Measurements from ENCODE around the gene AKAP10.
"Not testable (repeated sequence)": the region's sequence is repeated elsewhere in the genome, so short reads cannot be mapped to it uniquely, and the experiment has no call there.

DNA sequence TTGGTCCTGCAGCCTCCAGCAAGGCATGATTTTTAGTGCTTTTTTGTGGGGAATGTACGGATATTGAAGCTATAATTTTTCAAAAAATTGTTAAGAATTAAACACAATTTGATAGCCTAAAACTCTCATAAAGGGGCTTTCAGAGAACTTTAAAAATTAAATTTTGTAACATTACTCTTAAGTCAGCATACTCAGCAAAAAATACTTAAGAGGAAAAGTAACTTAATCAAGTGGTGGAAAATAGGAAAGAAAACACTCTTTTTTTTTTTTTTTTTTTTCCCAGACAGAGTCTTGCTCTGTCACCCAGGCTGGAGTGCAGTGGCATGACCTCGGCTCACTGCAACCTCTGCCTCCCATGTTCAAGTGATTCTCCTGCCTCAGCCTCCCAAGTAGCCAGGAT lies 14.7 kb downstream of the AKAP10 start:
- TF ChIP-seq BHLHE40 (IDR thresholded peaks at IDR 0.05; ENCODE audit: borderline replicate concordance in 1 of 2, low read depth in 2 of 2, low read length in 1 of 2); SUZ12 (IDR thresholded peaks at IDR 0.05; ENCODE audit: unreplicated experiment); NFIC (IDR thresholded peaks at IDR 0.05; ENCODE audit: low read depth, low read length); HDAC2 (IDR thresholded peaks at IDR 0.05); SREBF2 (IDR thresholded peaks at IDR 0.05; ENCODE audit: low read length); MYC (IDR thresholded peaks at IDR 0.05; ENCODE audit: insufficient read depth, insufficient read length, insufficient replicate concordance, low read length, severe bottlenecking): not testable (repeated sequence)
- TF ChIP-seq, protein P1, sequence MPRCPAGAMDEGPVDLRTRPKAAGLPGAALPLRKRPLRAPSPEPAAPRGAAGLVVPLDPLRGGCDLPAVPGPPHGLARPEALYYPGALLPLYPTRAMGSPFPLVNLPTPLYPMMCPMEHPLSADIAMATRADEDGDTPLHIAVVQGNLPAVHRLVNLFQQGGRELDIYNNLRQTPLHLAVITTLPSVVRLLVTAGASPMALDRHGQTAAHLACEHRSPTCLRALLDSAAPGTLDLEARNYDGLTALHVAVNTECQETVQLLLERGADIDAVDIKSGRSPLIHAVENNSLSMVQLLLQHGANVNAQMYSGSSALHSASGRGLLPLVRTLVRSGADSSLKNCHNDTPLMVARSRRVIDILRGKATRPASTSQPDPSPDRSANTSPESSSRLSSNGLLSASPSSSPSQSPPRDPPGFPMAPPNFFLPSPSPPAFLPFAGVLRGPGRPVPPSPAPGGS (IDR thresholded peaks at IDR 0.05; ENCODE audit: borderline replicate concordance, insufficient read depth, low read depth, low read length, poor library complexity, severe bottlenecking) = not testable (repeated sequence)
- TF ChIP-seq, protein P2, sequence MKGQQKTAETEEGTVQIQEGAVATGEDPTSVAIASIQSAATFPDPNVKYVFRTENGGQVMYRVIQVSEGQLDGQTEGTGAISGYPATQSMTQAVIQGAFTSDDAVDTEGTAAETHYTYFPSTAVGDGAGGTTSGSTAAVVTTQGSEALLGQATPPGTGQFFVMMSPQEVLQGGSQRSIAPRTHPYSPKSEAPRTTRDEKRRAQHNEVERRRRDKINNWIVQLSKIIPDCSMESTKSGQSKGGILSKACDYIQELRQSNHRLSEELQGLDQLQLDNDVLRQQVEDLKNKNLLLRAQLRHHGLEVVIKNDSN (IDR thresholded peaks at IDR 0.05; ENCODE audit: borderline replicate concordance, extremely low read length, insufficient read depth, low read depth, low read length) = not testable (repeated sequence)
- TF ChIP-seq, protein P3, sequence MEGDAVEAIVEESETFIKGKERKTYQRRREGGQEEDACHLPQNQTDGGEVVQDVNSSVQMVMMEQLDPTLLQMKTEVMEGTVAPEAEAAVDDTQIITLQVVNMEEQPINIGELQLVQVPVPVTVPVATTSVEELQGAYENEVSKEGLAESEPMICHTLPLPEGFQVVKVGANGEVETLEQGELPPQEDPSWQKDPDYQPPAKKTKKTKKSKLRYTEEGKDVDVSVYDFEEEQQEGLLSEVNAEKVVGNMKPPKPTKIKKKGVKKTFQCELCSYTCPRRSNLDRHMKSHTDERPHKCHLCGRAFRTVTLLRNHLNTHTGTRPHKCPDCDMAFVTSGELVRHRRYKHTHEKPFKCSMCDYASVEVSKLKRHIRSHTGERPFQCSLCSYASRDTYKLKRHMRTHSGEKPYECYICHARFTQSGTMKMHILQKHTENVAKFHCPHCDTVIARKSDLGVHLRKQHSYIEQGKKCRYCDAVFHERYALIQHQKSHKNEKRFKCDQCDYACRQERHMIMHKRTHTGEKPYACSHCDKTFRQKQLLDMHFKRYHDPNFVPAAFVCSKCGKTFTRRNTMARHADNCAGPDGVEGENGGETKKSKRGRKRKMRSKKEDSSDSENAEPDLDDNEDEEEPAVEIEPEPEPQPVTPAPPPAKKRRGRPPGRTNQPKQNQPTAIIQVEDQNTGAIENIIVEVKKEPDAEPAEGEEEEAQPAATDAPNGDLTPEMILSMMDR (IDR thresholded peaks at IDR 0.05 in 2 of 3, conservative IDR thresholded peaks at IDR 0.05 in 1 of 3; ENCODE audit: control insufficient read depth in 2 of 3, extremely low read depth in 1 of 3, insufficient read depth in 1 of 3, low read depth in 3 of 3, low read length in 3 of 3) = not testable (repeated sequence)
